ENCODE results near the gene MRPS26.
"Not testable (repeated sequence)": the region's sequence is repeated elsewhere in the genome, so short reads cannot be mapped to it uniquely, and the experiment has no call there.

Gene MRPS26

GRCh38 chr20:3071610-3072529 lies 26.0 kb downstream of the MRPS26 start, which contains the start of gene OXT:
Gene OXT, plus strand, starts transcription at chr20:3071620. Its CDS starts 36 bp downstream, at chr20:3071656.
- intact Hi-C loops (cut with DNase I), result no loop called here
- peak in 1 of 10 donors; percentile 72 for DNase-seq

- intact Hi-C loops (cut with DNase I), result no loop called here
- DNase-seq, result peak in 2 of 10 donors; percentile 57 to 61
These were observed 26.8 kb downstream of the MRPS26 start for GRCh38 chr20:3072530-3073250.

GRCh38 chr20:3073251-3073643 lies 27.4 kb downstream of the MRPS26 start:
- DNase-seq, result peak in 1 of 10 donors; percentile 8
- intact Hi-C loops (cut with DNase I), result not testable (repeated sequence)

- intact Hi-C loops (cut with DNase I), result no loop called here
- peak in 2 of 10 donors; percentile 18 for DNase-seq
These were observed 29.0 kb downstream of the MRPS26 start for GRCh38 chr20:3074812-3075211.

- intact Hi-C loops (cut with DNase I), result not testable (repeated sequence)
- peak in 1 of 10 donors; percentile 17 for DNase-seq
These were observed 29.5 kb downstream of the MRPS26 start for GRCh38 chr20:3075315-3075714.

- DNase-seq, result peak in 1 of 10 donors; percentile 11
- intact Hi-C loops (cut with DNase I), result no loop called here
These were observed 31.8 kb downstream of the MRPS26 start for GRCh38 chr20:3077618-3078134.

- peak in 3 of 10 donors; percentile 28 to 85 (median 38) for DNase-seq
- intact Hi-C loops (cut with DNase I), result no loop called here
These were observed 35.1 kb downstream of the MRPS26 start for GRCh38 chr20:3080939-3081388.

GRCh38 chr20:3081641-3082040 lies 35.8 kb downstream of the MRPS26 start:
- DNase-seq, result peak in 1 of 10 donors; percentile 63
- intact Hi-C loops (cut with DNase I), result no loop called here

- intact Hi-C loops (cut with DNase I), result no loop called here
- DNase-seq, result peak in 2 of 10 donors; percentile 33 to 58
These were observed 36.6 kb downstream of the MRPS26 start for GRCh38 chr20:3082306-3082951.

GRCh38 chr20:3082955-3083952 lies 37.4 kb downstream of the MRPS26 start:
- intact Hi-C loops (cut with DNase I), result no loop called here
- peak in 2 of 10 donors; percentile 77 for DNase-seq

GRCh38 chr20:3084283-3084985 lies 38.6 kb downstream of the MRPS26 start, which contains the start of gene AVP:
Gene AVP, minus strand, starts transcription at chr20:3084724. Its CDS starts 50 bp downstream, at chr20:3084674.
- peak in 2 of 10 donors; percentile 62 to 67 for DNase-seq
- intact Hi-C loops (cut with DNase I), result no loop called here

- peak in 2 of 10 donors; percentile 60 for DNase-seq
- intact Hi-C loops (cut with DNase I), result no loop called here
These were observed 39.1 kb downstream of the MRPS26 start for GRCh38 chr20:3084986-3085360.

- DNase-seq, result peak in 2 of 10 donors; percentile 20 to 56
- intact Hi-C loops (cut with DNase I), result no loop called here
These were observed 39.8 kb downstream of the MRPS26 start for GRCh38 chr20:3085571-3086072.

- intact Hi-C loops (cut with DNase I), result no loop called here
- DNase-seq, result peak in 2 of 10 donors; percentile 21 to 50
These were observed 42.2 kb downstream of the MRPS26 start for GRCh38 chr20:3088031-3088430.

- intact Hi-C loops (cut with DNase I), result no loop called here
- no peak for DNase-seq
These were observed 44.7 kb downstream of the MRPS26 start for GRCh38 chr20:3090565-3090964.

- peak in 2 of 10 donors; percentile 77 to 89 for DNase-seq
- intact Hi-C loops (cut with DNase I), result no loop called here
These were observed 46.9 kb downstream of the MRPS26 start for GRCh38 chr20:3092611-3093379.

- peak in 1 of 10 donors; percentile 54 for DNase-seq
- intact Hi-C loops (cut with DNase I), result no loop called here
These were observed 48.1 kb downstream of the MRPS26 start for GRCh38 chr20:3093861-3094361.

Data from posterior cingulate gyrus (tissue), 11 donors.